CMK (cell line): ENCODE measurements around the gene XRCC4.
"Not testable (repeated sequence)": the region's sequence is repeated elsewhere in the genome, so short reads cannot be mapped to it uniquely, and the experiment has no call there.

Experiments used
- DNase-seq: peaks from one replicate; pipeline ENCODE4 v3.0.0-alpha.2; 2010; ENCODE audit warnings: low read depth

Gene XRCC4

DNA sequence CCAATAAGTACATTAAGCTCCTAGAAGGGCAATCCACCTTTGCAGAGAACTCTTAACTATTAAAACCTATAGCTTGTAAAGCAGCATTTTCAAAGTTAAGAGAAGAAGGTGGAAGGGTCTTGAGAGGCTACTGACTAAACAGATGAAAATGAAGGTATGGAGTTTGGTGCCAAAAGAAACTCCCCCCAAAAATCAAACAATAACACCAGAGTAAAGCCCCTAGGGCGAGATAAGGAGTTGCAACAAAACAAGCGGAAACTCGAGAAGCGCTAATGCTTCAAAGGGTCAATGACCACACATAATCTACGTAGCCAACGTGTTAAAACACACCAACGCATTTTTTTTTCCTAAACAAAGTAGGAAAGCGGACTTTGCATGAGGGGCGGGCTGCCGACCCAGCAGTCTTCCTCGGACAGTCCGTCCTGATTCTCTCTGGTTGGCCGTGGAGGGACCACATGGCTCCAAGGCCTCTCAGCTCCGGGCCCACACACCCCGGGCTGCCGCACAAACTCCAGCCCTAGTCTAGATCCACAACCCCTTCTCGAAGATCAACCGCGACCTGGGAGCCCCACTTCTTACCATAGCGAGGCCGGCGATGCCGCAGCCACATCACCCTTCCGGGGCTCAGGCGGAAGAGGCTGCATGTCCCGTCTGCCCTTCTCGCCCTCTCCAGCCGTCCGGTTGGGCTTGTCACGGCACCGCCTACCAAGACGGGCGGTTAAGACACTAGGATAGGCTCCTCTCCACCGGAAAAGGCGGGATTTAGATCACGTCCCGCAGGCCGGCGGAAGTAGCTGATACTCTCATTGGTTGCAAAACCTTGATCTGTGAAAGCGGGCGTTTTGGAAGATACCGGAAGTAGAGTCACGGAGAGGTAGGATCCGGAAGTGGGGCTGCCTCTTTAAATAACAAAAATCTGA lies at the start of gene XRCC4, which contains the start of gene TMEM167A:
XRCC4 (plus strand) TSS at position 806 of the 920 bp plus-strand sequence. CDS start 27,373 bp downstream, outside the sequence.
TMEM167A (minus strand) TSS at position 653 of the 920 bp plus-strand sequence; CDS start at position 582, 71 bp downstream.
- peak; percentile 84 for DNase-seq

DNA sequence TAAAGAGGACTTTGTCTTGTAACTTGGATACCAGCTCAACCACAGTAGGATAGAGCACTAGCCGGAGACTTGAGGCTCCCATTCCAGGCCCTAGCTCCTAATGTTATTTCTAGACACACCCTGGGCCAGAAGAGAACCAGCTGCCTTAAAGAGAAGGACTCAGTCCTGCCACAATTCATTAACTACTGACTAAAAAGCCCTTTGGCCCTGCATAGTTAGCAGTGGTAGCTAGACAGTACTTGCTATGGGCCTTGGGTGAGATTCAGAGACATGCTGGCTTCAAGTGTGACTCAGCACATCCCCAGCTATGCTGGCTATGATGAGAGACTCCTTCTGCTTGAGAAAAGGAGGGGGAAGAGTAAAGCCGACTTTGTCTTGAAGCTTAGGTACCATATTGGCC lies 47.4 kb upstream of the XRCC4 start:
- DNase-seq: no peak

DNA sequence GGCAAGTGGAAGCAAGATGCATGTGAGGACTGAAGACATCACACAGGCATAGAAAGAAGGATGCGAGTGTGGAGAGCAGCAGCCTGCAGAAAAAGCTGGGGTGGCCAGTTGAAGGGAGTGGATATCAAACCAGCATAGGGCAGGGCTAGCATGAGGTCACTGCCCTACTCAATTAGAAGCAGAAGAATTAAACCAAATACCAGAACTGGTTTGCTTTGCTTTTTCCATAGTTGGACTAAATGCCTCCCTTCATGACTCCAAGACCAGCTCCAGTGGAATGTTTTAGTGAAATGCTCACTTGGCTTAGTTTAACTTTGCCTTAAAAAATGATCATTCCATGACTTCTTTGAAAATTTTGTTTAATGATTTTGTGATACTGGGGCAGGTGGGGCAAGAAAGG lies 46.0 kb upstream of the XRCC4 start:
- no peak for DNase-seq

DNA sequence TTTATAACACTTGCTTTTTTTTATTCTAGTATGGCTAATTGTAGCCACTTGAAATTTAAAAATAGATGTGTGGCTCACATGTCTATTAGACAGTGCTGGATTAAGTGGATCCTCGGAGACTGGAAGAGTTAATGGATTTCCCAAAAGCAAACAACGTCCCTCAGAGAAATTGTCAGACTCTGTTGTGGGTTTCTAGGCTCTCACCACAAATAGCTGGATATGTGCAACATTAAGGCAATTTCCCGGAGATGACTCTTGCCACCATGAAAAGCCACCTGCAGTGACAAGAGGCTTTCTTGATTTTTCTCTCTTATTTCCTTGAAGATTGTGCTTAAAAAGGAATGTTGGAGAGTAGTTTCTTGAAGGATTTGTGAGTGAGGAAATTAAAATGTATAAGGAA lies 43.3 kb upstream of the XRCC4 start:
- no peak for DNase-seq

DNA sequence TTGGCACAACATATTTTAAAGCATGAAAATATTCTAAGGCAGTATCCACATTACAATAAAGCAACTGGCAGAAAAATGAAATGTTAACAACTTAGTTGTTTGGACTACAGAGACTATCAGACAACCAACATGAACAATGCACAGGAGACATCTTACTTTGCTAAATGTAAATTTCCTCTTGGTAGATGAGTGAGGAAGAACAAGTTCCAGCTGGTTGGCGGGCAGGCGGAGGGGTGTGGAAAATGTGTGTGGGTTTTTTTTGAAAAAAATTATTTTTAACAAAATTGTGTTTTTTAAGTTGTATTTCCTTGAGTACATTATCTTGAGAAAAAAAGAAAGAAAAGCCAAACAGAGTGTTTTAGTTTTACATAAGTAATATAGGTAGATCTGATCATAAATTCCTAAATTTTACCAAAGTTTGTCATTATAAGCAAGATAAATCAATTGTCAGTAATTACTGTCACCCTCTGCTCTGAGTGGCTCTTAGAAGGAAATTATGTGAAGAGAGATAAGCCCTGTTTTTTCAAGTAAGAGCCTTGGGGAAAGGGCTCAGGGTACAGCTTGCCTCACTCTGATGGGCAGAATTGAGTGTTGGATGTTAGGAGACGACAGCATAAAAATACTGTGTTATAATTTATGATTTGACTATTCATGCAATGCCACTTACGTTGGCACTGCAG lies 42.7 kb upstream of the XRCC4 start:
- DNase-seq: no peak

DNA sequence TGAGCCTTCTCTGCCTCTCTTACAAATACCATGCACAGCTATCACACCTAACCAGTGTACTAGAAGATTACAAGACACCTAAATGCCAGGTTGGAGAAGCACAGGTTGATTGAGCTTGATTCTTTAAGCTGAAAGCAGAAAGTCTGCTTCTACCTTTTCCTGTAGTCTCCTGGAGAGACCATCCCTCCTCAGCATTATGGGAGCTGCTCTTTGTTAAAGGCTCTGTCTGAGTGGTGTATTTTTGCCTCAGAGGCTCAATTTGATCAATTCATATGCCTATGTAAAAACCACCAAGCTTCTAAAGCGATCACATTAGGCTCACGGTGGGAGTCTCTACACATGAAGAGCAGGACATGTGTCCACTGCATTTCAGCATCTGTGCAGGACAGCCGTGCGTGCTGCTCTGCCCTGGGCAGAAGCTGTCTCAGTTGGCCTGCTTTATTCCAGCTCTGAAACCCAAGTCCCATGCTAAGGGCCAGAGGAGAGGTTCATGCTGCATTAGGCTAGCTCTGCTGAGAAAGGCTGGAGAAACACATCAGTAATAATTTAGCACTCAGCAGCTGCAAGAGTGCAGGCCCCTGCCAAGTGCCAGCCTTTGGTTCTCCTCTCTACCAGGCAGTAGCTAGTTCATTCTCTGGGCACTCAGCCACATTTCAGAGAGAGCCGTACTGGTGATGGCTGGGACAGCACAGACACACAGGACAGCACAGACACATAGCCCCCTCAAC lies 41.8 kb upstream of the XRCC4 start:
- DNase-seq: no peak

DNA sequence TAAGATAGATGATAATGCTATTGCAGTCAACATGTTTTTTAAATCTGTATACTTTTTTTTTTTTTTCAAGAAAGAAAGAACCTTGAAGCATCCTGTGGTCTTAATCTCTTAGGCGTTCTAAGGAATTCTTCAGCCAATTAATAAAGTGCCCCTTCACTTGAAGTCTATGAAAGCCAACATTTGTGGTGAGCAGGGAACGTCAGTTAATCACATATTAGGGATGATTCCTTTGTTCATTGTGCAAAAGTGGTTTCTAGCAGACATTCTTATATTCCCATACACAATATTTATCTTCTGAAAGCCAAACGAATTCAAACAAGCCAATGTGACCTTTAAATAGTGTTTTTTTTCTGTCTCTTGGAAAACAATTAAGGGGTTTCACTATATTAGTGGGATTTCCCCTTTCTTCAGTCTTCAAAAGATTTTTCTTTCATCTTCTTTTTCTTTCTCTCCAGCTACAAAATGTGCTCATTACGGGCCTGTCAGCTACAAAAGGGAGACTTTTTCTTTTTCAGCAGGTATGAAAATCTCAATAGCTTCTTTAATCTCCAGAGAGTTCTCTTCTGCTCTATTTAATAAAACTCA lies 40.3 kb upstream of the XRCC4 start:
- DNase-seq: no peak

DNA sequence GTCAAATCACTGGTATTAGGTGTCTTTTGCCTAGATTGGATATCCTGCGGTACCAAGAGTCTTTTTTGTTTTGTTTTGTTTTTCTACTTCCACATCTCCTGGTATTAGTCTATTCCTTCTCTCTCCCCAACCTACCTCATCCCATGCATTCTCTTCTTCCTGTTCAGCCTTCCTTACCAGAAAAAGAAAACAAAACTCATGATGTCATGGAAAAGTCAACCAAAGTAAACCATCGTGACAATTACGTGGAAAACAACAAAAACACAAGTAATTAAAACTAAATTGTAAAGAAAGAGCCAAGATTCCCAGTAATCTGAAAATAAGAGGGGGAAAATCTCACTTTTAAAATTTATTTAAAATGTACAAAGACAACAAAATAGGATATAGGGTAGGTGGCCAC lies 38.4 kb upstream of the XRCC4 start:
- no peak for DNase-seq

DNA sequence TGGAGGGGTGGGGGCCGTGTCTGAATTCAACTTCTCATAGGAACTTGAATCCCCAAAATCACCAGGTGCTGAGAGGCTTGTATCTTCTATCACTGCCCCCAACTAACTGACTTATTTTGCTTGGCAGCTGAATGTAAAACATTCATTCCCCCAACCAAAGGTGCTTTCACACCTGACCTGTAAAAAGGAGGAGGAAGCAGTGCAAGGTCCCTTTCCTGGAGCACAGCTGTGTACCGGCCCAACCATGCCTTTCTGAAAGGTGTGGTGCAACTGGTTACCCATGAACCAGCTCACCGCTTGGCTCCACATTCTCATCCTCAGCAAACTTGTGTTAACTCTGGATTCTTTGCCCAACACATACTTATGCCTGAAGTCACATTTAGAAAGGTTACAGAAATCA lies 34.8 kb upstream of the XRCC4 start:
- DNase-seq: no peak

DNA sequence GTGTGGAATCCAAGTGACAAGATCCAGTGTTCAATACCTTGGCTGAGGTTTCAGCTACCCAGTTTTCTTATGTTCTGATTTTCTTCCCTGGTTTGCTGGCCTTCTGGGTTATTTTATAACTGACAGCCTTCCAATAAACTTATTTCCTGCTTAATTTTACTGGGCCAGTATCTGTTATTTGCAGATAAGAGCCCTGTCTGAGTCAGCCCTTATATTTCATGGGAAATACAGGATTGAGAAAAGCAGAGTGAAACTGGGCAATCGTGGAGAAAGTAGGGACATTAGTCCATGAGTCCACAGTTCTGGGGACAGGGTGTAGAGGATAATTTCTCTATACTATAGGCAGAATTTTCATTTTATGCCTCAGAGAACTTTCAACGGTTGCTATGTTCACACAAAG lies 32.4 kb upstream of the XRCC4 start:
- DNase-seq: no peak

DNA sequence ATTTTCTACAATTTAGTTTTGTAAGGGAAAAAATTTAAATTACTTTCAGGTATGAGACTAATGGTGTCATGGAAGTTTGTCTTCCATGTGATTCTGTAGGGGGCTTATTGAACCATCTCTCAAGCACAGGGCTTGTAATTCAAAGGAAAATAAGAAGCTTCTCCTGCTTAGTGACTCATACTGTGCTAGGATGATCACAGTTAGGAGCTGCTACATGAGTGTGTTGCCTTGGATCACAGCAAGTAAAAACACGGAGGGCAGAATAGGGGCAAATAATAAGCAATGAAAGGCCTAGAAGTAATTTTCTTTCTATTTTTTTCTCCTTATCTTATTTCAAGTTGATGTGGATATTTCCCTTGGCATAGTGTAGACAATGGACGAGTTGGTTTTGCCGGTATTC lies 29.1 kb upstream of the XRCC4 start:
- no peak for DNase-seq

DNA sequence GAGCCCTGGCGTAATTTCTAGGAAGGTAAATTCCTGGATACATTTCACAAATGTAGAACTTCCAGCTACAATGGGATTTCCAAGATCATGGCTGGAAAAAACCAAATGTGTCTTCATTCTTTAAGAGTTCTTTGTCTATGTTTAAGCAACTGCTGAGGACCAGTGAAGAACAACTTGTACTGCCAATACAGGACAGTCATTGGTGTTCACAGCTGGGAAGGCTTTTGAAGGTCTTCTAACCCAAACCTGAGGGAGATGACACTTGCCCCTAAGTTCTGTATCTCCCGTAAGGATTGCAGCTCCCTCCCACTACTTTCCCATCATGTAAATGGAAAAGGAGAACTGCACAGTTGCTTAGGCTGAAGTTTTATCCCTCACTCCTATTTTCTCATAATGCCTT lies 28.5 kb upstream of the XRCC4 start:
- no peak for DNase-seq

DNA sequence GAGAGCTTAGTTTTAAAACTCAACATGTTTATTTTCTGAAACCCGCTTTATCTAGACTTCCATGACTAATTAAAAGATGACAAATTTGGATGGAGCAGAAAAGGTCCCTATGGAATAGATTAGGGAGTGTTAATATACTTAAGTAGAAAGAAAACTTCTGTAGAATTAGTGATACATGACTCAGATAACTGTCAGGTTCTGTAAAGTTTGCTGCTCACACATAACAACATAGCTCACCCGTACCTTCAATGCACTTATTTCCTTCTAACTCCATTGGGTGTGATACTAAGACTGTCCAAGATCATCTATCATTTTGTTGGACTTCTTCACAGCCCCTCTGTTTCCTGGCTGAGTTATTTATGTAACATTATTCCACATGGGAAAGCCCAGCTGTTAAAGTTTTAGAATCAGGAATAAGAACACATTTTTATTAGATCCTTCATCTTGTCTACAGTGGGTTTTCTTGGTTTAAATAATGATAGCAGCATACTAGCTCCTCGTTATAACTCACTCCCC lies 27.9 kb upstream of the XRCC4 start:
- no peak for DNase-seq

DNA sequence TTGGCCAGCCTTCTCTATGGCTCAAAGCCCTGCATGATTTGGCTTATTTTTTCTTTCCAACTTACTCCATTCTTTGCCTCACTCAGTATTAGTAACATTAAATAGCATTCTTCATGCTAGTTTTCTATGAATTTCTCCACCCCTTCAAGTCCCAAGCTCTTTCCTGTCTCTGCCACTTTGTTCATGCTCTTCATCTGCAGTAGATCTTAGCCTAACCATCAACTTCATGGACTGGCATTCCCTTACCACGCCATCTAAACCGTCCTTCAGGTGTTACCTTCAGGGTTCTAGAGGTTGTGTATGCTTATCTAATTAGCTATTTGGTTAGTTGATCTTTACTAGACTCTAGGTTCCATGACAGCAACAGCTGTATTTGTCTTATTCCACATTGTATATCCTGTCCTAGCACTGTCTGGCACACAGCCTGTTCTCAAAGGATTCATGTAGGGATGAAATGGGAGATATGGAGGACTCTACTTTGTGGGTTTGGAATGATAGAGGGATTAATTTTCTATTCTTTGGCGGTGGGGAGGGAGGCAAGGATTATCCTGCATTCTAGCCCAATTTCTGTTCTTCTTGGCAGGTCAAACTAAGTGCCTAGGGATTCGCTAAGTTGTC lies 26.5 kb upstream of the XRCC4 start:
- DNase-seq: no peak

DNA sequence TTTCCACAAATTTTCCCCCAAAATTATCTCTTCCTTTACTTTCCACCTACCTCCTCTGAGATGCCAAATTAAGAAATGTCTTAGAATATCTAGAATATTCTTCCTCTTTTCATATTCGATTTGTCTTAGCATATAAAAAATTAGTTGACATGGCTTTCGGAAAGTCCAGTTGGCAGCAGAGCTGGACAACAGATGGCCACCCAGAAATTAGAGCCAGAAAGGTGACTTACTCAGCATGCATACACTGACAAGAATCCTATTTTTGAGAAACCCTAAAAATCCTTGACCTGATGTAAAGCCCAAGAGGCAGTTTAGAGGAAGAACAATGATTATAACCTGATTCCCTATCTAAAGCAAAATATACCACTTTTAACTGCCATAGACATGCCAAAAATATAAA lies 22.2 kb upstream of the XRCC4 start:
- DNase-seq: no peak

DNA sequence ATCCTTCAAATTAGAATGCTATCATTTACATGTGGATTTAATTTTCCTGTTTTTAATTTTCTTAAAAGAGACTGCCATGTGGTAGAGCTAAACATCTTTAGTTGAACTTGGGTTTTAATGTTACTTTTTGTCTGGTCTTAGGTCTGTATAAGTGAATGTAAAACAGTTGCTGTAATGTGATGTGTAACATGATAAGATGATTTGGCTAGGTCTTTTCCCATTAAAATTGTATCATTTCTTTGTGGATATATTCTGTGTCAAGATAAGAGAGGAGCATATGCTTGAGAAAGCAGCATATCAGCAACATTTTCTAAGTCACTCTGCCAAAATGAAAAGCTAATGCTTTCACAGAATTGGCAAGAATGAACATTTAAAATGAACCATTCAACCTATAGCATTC lies 18.6 kb upstream of the XRCC4 start:
- DNase-seq: no peak

DNA sequence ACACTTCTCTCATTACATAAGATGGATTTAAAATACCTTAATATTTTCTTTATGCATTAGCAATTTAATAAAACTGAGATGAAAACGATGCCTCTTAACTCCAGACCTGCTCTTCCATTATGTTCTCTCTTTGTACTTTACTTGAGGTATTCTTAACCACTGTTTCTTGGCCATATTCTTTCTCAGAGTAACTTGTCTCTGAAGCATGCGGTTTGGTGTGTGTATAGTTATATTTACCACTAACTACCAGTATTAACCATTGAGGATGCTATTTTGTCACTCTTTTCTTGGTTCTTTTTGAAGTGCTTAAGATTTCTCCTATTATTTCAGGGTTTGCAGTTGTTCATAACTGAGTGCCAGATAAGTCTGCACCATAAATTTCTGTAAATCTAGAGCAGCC lies 18.0 kb upstream of the XRCC4 start:
- DNase-seq: no peak

DNA sequence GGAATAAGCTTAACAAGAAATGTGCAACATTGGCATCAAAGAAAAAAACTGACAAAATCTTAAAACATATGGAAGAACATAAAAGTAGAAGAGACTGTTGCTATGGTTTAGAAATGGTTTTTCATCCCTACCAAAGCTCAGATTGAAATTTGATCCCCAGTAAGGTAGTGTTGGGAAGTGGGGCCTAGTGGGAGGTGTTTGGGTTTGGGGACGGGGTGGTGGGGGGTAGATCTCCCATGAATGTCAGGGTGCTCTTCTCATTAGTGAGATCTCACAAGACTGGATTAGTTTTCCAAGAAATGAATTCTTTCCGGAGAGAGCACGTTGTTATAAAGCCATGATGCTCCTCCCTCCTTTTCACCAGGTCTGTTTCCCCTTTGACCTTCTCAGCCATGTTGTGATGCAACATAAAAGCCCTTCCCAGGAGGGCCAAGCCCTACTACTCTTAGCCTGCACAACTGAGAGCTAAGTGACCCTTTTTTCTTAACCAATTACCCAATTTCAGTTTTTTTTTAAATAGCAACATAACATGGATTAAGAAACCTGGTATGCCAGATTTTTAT lies 10.7 kb upstream of the XRCC4 start:
- no peak for DNase-seq

DNA sequence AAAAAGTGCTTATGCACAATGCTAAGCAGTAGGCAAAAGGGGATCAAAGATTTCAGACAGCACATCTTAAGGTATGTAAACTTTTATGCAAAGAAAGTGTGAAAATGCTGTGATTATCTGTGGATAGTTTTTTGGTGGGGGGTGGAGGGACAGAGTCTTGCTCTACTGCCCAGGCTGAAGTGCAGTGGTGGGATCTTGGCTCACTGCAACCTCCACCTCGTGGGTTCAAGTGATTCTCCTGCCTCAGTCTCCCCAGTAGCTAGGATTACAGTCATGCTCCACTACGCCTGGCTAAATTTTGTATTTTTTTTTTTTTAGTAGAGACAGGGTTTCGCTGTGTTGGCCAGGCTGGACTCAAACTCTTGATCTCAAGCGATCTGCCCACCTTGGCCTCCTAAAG lies 10.0 kb upstream of the XRCC4 start:
- DNase-seq: not testable (repeated sequence)

DNA sequence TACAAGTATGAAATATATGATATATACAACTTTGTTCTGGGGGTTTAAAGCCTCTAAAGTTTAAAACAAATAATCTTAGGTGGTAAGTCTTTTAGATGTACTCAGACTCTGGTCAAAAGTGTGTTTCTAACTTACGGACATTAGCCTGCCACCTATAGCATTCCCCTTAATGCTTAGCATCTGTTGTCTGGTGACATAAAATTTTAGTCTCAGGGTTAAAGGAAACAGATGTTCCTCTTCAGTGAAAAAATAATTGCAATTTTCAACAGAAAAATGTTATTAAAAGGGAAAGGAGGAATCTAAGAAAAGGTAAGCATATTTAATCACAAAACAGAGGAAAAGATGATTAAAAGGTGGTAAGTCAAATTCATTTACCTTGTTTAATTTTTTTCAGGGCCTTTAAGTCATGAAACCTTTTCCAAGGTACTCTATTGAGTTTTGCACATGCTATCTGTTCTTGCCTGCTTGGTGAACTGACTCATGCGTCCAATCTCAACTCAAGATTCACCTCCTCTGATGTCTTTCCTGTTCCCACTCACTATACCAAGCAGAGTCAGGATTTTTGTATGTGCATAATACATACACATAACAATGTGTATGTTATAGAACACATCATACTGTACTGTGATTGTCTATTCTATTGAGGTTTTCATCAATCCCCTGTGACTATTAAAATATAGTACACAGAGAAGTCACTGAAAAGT lies 8.1 kb upstream of the XRCC4 start:
- DNase-seq: no peak
